HepG2 (cell line): ENCODE results near the gene MFAP4. TPM values are rescaled to one million over a fixed set of nuclear protein-coding genes. Genes with fewer than 3 reads are reported as not detected.
A peak's percentile ranks its signal among the peaks of the same experiment; 100 is the strongest.

Source experiments
- ATAC-seq: fragments of 200-7000 bp; cut with Tn5 transposase; 3 replicates; pipeline ENCODE4 v1.9.1; 2020; ENCODE audit warnings: mild to moderate bottlenecking, moderate library complexity
- BruUV-seq: library from RNA; stranded (reverse); fragments of 400-500 nt; replicated peaks from 2 replicates; lab custom pipeline; 2021; lab: Mats Ljungman, UMichigan
- CTCF ChIA-PET: fragments of 300-600 bp; formaldehyde crosslinking; extraction: SDS; loops from one replicate; lab custom pipeline; 2021; ENCODE audit warnings: low total read pairs, inconsistent platforms, low intra/inter-chr PET ratio; lab: Yijun Ruan, JAX
- POLR2A ChIA-PET: fragments of 350-600 bp; sonication (Branson Sonifier 250); formaldehyde crosslinking; loops from one replicate; lab custom pipeline; 2020; ENCODE audit warnings: antibody characterized with exemption, inconsistent platforms; lab: Yijun Ruan, JAX
- DNase-seq: peaks from one replicate; pipeline ENCODE4 v3.0.0-alpha.2; 2015; ENCODE audit warnings: low spot score
- FAIRE-seq: peaks from 3 replicates; lab custom pipeline; 2011; peaks lifted over from hg19 to GRCh38; lab: Jason Lieb, UNC
- H2AFZ ChIP-seq: one replicate; pipeline ENCODE4 v1.6.1; 2011; ENCODE audit warnings: low read length, inconsistent platforms
- H3K27ac ChIP-seq: fragments of 300-600 bp; 3 replicates; pipeline ENCODE4 v1.8.0; 2011; ENCODE audit warnings: mixed run types, mild to moderate bottlenecking, mixed read lengths, low read length, inconsistent platforms; ENCODE audit not compliant: insufficient read depth; ENCODE audit errors: extremely low read length
- H3K27me3 ChIP-seq, 2 experiments: fragments of 200-600 bp in 1 of 2; 2 replicates in 1 of 2; 3 replicates in 1 of 2; pipeline versions ENCODE4 v1.6.0 to v1.8.0; 2011; ENCODE audit warnings: low read length in 2 of 2, mild to moderate bottlenecking in 2 of 2, moderate library complexity in 2 of 2, inconsistent platforms in 1 of 2; ENCODE audit not compliant: insufficient read depth in 2 of 2, control insufficient read depth in 1 of 2
- H3K36me3 ChIP-seq, 2 experiments: fragments of 200-600 bp in 1 of 2; replicated peaks in 1 of 2; 2 replicates in 1 of 2; 3 replicates in 1 of 2; pipeline versions ENCODE4 v1.5.1 to v1.8.0; 2011; ENCODE audit warnings: low read length in 2 of 2, inconsistent platforms in 1 of 2; ENCODE audit not compliant: insufficient read depth in 2 of 2, control insufficient read depth in 1 of 2
- H3K4me1 ChIP-seq: 2 replicates; pipeline ENCODE4 v1.5.1; 2012; ENCODE audit warnings: low read length, inconsistent platforms; ENCODE audit not compliant: insufficient read depth
- H3K4me2 ChIP-seq: 2 replicates; pipeline ENCODE4 v1.6.0; 2011; ENCODE audit warnings: low read depth, low read length, inconsistent platforms
- H3K4me3 ChIP-seq, 3 experiments: fragments of 200-600 bp in 1 of 3; sonication (generic), shearing (Covaris generic) in 1 of 3; replicated peaks in 1 of 3; 2 replicates each; pipeline ENCODE4 v1.5.1; 2011 to 2016; ENCODE audit warnings: low read length in 3 of 3, inconsistent platforms in 2 of 3, low read depth in 2 of 3, mild to moderate bottlenecking in 2 of 3, control low read depth in 1 of 3, mixed read lengths in 1 of 3; ENCODE audit not compliant: insufficient read depth in 1 of 3
- H3K79me2 ChIP-seq: one replicate; pipeline ENCODE4 v1.6.1; 2011; ENCODE audit warnings: low read length, inconsistent platforms; ENCODE audit not compliant: insufficient read depth
- H3K9ac ChIP-seq: 2 replicates; pipeline ENCODE4 v1.6.0; 2011; ENCODE audit warnings: mild to moderate bottlenecking, low read depth, low read length, inconsistent platforms; ENCODE audit not compliant: insufficient read depth
- H3K9me3 ChIP-seq: 2 replicates; pipeline ENCODE4 v1.5.1; 2012; ENCODE audit warnings: mild to moderate bottlenecking, low read length
- H4K20me1 ChIP-seq: 2 replicates; pipeline ENCODE4 v1.6.0; 2011; ENCODE audit warnings: inconsistent platforms, mild to moderate bottlenecking, low read length, moderate library complexity; ENCODE audit not compliant: insufficient read depth
- AGO2 ChIP-seq: fragments of 200-400 bp; formaldehyde crosslinking; optimal IDR thresholded peaks from 2 replicates; pipeline ENCODE3; 2017; ENCODE audit warnings: mild to moderate bottlenecking, low read depth, low read length, moderate library complexity
- JARID2 ChIP-seq: sonication (generic); formaldehyde crosslinking; IDR thresholded peaks from 2 replicates; pipeline ENCODE4 v1.8.1; 2023; ENCODE audit warnings: missing genetic modification reagents, inconsistent platforms; ENCODE audit not compliant: insufficient replicate concordance
- NRL ChIP-seq: sonication (generic); formaldehyde crosslinking; IDR thresholded peaks from 2 replicates; pipeline ENCODE4 v1.5.0; 2020; ENCODE audit warnings: missing genetic modification reagents, mild to moderate bottlenecking, moderate library complexity, borderline replicate concordance
- WGBS: methylation state at CpG from one replicate; pipeline ENCODE4 v1.1.6; 2017; ENCODE audit warnings: low lambda C conversion rate; 5-methylcytosine and 5-hydroxymethylcytosine counted together
- in situ Hi-C: cut with HindIII; loops from 2 replicates; pipeline ENCODE4 v1.10.0; 2017; ENCODE audit warnings: low pct_unique_long_range_greater_than_20kb; ENCODE audit not compliant: extremely low pct_ligation_motif_present
- intact Hi-C: fragments of 100-400 bp; cut with micrococcal nuclease; formaldehyde crosslinking; loops from one replicate; pipeline ENCODE4 v1.10.0; 2022; ENCODE audit not compliant: unreplicated experiment
- polyA plus RNA-seq, 8 experiments: library from polyadenylated mRNA; depleted of rRNA in 3 of 8; stranded (reverse) in 7 of 8; unstranded in 1 of 8; fragments of >200 nt; fragmentation: Illumina TruSeq in 4 of 8; extraction: Trizol in 4 of 8; gene quantifications; 2 replicates each; pipeline versions ENCODE4 v1.2.1 to v1.2.3, GENCODE V29; 2011 to 2016; ENCODE audit warnings: low read depth in 4 of 8, missing spikeins in 1 of 8, mixed read lengths in 1 of 8; ENCODE audit not compliant: insufficient read depth in 1 of 8
- total RNA-seq, 5 experiments: library from RNA; depleted of rRNA; stranded (reverse); fragments of >200 nt; fragmentation: Illumina TruSeq; extraction: Trizol; gene quantifications; 2 replicates each; pipeline ENCODE4 v1.2.3, GENCODE V29; 2016; ENCODE audit warnings: low read depth in 1 of 5

MFAP4 gene
- total and polyA plus RNA-seq, 2 of the 13 experiments (the other 11 are each of a cell fraction or from before 2014, with no cell fraction given) = 0.08 TPM; not detected in 1

GRCh38 chr17:19342611-19343255 lies 44.3 kb downstream of the MFAP4 start:
- in situ Hi-C loops (no loop called here), intact Hi-C loops (no loop called here)
- DNase-seq (no peak), FAIRE-seq (no peak), ATAC-seq (no peak)
- H2AFZ ChIP-seq = no peak overlapping the region
- H3K36me3 ChIP-seq = no peaks in the 10 kb centered on the region
- no peaks in the 10 kb centered on the region for H3K79me2 ChIP-seq
- H3K4me3 ChIP-seq = no peak overlapping the region
- no peak overlapping the region for H3K9ac ChIP-seq
- ChIA-PET POLR2A (no interaction called here), CTCF (no interaction called here)
- peaks cover 57% of the 10 kb centered on the region for H3K4me1 ChIP-seq
- no peaks in the 10 kb centered on the region for H4K20me1 ChIP-seq
- no peak overlapping the region for H3K4me2 ChIP-seq
- no peak for TF ChIP-seq JARID2 (CRISPR knock-in tag)
- TF ChIP-seq AGO2 = peak; percentile 41
- BruUV-seq = no TSS peak
- H3K9me3 ChIP-seq = no peaks in the 10 kb centered on the region
- H3K27ac ChIP-seq = no peak overlapping the region
- no peaks in the 10 kb centered on the region for H3K27me3 ChIP-seq
- 96% methylated on average over 4 of the region's 7 CpGs for WGBS

DNA sequence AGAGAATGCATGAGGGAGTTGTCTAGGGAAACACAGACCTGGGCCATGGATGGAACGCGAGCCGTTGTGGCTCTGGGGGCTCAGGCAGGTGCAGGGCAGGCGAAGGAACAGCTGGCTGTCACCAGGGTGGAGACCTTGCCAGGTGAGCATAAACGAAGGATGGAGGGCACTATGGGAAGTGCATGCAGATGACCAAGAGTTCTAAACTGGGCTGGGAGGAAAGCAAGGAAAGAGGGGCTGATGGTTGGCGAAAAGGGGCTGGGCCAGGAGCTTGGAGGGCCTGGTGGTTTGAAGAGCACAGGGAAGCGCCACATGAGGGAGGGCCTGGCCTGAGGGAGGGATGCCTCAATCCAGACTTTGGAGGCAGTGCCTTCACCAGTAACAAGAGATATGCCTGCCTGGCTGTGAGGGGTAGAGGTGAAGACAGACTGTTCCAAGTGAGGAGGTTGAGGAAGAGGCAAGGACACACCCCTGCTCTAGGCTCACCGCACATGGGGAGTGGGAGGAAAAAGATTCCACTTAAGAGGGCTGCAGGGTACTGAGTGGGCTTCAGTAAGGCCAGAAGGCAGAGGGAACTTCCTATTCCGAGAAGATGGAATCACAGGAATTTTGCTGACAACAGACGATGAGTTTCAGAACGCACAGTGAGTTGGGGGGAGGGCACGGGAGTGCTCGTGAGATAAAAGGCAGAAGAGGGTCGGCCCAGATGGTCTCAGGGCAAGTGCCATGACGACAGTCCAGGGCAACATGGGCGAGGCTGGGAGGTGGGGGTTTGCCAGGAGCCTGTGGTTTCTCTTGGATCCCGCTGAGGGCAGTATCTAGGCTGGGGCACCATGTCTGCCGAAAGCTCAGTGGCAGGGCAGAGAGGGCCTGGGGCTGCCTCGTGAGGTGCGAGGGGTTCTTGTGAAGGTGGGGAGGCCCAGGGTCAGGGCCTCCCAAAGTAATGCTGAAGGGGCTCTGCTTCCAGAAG lies 45.1 kb downstream of the MFAP4 start:
- Histone ChIP-seq H3K4me1 (peaks cover 57% of the 10 kb centered on the region), H3K9ac (no peak overlapping the region), H2AFZ (no peak overlapping the region), H3K4me3 (no peak overlapping the region), H3K9me3 (no peaks in the 10 kb centered on the region), H3K79me2 (no peaks in the 10 kb centered on the region), H3K4me2 (no peak overlapping the region), H3K36me3 (no peaks in the 10 kb centered on the region), H3K27me3 (no peaks in the 10 kb centered on the region), H3K27ac (no peak overlapping the region), H4K20me1 (no peaks in the 10 kb centered on the region)
- WGBS = 88% methylated on average over 20 of the region's 20 CpGs
- TF ChIP-seq NRL (CRISPR knock-in tag) (no peak), AGO2 (peak; percentile 55)
- in situ Hi-C loops (no loop called here), intact Hi-C loops (no loop called here)
- no peak for DNase-seq
- CTCF ChIA-PET = no interaction called here
- no TSS peak for BruUV-seq
- FAIRE-seq = no peak
- ATAC-seq = no peak
- POLR2A ChIA-PET = no interaction called here
